ENCODE measurements around the gene TUBB4B.

TUBB4B gene

GRCh38 chr9:137240841-137241489, at the start of gene TUBB4B:
TSS of gene TUBB4B (plus strand) at chr9:137241287. CDS start at chr9:137241361, 74 bp downstream.
- DNase-seq, result peak; percentile 87

DNA sequence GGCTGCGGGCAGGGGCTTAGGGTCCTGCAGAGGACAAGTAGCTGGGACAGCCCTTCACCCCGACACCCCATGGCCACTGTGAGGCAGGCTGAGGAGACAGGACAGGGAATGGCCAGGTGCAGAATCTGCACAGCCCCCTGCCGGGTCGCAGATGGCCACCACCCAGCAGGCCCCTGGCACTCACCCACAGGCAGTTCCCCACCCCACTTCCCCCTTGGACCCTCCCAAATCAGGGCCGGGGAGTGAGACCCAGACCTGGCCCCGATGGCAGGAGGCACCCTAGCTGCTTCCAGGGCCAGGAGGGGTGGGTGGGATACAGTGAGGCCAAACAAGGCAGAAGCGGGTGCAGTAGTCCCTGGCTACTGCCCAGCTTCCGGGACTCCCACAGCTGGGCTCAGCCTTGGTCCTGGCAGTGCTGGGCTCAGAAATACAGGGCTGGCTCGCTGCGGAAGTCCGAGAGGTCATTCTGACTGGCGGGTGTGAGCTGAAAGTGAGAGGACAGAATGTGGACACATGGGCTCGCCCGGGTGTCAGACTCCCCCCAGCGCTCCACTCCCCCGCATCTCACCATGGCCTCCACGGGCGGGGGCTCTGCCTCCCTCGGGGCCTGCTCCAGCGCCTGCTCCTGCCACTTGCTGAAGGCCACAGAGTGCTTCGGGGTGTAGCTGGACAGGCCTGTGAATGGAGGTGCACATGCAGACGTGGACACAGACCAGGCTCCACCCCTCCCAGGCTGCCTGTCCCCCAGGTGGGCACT, 49.2 kb upstream of the TUBB4B start:
- no peak for DNase-seq

DNA sequence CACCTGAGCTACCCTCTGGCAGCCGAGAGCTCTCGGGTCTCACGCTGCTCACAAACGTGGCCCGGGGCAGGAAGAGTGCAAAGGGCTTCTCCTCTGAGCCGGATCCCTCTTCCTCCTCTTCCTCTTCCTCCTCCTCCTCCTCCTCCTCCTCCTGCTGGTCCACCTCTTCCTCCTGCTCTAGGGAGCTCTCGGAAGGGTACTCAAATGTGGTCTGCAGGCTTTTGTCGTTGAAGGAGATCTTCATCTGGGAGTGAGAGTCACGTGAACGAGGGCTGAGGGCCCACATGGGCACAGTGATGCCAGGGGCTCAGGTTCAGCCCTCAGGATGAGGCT, 48.7 kb upstream of the TUBB4B start:
- DNase-seq, result no peak

DNA sequence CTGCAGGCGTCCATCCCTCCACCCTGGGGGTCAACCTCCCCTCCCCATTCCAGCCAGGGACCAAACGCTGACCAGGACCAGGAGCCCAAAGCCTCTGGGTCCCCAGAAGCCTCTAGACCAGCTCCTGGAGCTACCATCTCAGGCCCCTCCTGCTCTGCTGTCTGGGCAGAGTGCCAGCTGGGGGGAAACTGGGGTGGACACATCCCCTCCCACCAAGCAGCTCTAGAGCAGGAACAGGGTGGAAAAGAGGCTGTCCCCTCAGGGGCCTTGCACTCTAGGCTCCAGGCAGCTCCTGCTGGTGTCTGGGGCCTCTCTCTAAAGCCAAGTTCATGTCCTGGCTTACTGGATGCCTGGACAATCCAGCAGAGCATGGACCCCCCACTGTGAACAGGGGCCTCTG, 48.2 kb upstream of the TUBB4B start:
- no peak for DNase-seq

DNA sequence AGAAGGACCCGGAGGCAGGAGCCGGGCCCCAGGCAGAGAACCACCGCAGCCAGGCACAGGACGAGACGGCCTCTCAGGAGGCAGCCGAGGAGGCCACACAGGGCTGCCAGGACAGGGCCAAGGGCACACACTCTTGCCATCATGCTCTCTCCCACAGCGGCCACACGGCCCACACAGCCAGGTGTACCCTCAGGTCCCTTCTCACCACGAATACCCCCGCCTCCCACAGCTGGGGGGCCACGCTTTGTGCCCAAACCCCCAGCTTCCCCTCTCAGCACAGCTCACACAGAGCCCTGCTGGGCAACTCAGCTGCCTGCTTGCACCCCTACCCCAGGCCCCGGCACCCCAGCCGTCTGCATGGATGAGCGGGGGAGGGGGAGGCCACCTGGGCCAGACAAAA, 47.3 kb upstream of the TUBB4B start:
- DNase-seq, result no peak

GRCh38 chr9:137194388-137194787, 46.7 kb upstream of the TUBB4B start:
- DNase-seq, result no peak

GRCh38 chr9:137194909-137195308, 46.2 kb upstream of the TUBB4B start:
- no peak for DNase-seq

- DNase-seq, result peak; percentile 62
Measured at GRCh38 chr9:137195525-137196220, 45.4 kb upstream of the TUBB4B start.

DNA sequence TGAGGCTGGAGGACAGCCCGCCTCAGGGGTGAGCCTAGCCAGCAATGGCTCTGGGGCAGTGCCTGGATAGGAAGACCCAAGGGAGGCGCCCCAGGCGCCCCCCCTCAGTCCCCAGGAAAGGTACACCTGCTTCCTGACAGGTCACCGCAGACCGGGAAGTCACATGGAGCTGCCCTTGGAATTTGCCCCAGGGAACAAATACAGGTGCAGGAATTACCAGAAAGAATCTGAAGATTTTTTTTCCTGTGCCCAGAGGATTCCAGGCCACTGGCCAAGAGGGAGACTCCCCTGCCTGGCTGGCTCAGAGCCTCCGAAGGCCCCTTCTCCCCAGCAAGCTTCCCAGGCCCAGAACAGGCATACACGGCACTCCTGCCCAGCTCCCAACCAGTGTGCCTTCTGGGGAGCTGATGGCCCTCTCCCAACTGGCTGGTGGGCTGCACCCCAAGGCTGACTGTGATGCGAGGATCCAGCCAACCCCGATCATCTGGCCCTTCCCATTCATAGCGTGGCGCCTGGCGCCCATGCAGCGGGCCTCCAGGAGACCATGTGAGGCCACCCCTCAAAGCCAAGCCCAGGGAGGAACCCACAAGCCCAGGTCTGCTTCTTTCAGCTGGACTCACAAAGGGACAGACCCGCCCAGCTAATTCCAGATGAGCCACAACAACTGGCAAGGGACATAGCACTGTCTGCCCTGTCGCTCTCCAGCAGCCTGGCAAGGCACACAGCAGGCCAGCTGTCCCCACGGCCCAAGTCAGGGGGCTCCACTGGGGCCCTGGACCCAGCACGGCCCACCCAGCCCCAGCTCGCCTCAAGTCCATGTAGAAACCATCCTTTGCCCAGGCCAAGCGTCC, 42.8 kb upstream of the TUBB4B start:
- DNase-seq, result no peak

- no peak for DNase-seq
Measured at GRCh38 chr9:137198902-137199283, 42.2 kb upstream of the TUBB4B start.

- DNase-seq, result no peak
Measured at GRCh38 chr9:137199411-137200121, 41.5 kb upstream of the TUBB4B start.

- peak; percentile 82 for DNase-seq
Measured at GRCh38 chr9:137200311-137201204, 40.5 kb upstream of the TUBB4B start, which contains the start of gene TPRN. TSS of gene TPRN (minus strand) at chr9:137200741. CDS start at chr9:137200711, 30 bp downstream.

- no peak for DNase-seq
Measured at GRCh38 chr9:137201205-137201868, 39.8 kb upstream of the TUBB4B start.

DNA sequence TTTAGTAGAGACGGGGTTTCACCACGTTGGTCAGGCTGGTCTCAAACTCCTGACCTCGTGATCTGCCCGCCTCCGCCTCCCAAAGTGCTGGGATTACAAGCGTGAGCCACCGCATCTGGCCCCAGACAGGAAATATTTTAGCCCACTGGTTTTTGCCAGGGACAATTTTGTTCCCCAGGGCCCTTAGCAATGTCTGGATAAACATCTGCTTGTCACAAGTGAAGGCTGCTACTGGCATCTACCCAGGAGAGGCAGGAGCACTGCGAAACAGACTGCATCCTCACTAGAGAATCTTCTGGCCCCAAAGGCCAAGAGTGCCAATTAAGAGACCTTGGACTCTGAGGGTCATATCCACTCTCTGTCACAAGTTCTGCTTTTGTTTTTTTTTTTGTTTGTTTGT, 38.1 kb upstream of the TUBB4B start:
- no peak for DNase-seq

DNA sequence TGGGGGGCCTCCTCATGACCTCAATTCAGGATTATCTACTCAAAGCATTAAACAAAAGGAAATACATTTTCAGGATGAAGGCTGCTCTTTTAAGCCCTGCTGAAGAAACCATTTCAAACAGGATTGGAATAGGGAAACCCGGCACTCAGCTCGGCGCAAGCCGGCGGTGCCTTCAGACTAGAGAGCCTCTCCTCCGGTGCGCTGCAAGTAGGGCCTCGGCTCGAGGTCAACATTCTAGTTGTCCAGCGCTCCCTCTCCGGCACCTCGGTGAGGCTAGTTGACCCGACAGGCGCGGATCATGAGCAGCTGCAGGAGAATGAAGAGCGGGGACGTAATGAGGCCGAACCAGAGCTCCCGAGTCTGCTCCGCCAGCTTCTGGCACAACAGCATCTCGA, 36.4 kb upstream of the TUBB4B start:
- no peak for DNase-seq

- no peak for DNase-seq
Measured at GRCh38 chr9:137205126-137206069, 35.7 kb upstream of the TUBB4B start, which contains the start of the genes NDOR1 and TMEM203. TSS of gene NDOR1 (plus strand) at chr9:137205700. CDS start at chr9:137205778, 78 bp downstream. TSS of gene TMEM203 (minus strand) at chr9:137205648. CDS start at chr9:137205414, 234 bp downstream.

GRCh38 chr9:137206602-137207001, 34.5 kb upstream of the TUBB4B start:
- DNase-seq, result no peak

- no peak for DNase-seq
Measured at GRCh38 chr9:137211532-137211931, 29.6 kb upstream of the TUBB4B start.

DNA sequence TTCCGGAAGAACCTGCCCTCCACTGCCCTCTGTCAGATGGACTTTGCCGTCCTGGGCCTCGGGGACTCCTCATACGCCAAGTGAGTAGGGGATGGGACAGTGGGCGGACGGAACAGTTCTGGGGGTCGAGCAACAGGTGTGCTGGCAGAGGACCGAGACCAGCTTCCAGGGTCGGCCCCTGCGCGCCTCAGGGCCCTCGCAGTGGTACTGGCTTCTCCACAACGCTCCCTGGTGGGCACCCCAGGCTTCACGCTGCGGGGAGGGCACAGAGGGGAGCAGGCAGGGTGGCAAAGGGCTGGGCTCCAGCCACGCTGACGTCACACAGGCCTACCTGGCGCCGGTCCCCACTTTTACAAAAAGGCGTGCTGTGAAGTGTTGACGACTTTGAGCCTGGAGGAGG, 28.6 kb upstream of the TUBB4B start:
- DNase-seq, result no peak

Data from NCI-H187 treated with DMSO at 0.1 percent for 48 hours (cell line).